Activated B cell treated with CpG ODN at 0.5 μM for 24 hours (primary cell): ENCODE measurements around the gene PPA1. TPM values are rescaled to one million over a fixed set of nuclear protein-coding genes. Genes with fewer than 3 reads are reported as not detected.
"Not testable (repeated sequence)": the region's sequence is repeated elsewhere in the genome, so short reads cannot be mapped to it uniquely, and the experiment has no call there.

Experiments
- ATAC-seq: fragments of 200-7000 bp; cut with Tn5 transposase; one replicate; pipeline ENCODE4 v1.10.0; 2021; ENCODE audit warnings: low read depth, mild to moderate bottlenecking, moderate library complexity
- CTCF ChIA-PET: fragments of 350-600 bp; sonication (Branson Sonifier 250); formaldehyde crosslinking; loops from one replicate; lab custom pipeline; 2021; ENCODE audit warnings: antibody characterized with exemption; lab: Charles Lee
- POLR2A ChIA-PET: fragments of 350-600 bp; sonication (Branson Sonifier 250); formaldehyde crosslinking; loops from one replicate; lab custom pipeline; 2021; ENCODE audit warnings: antibody characterized with exemption; lab: Charles Lee
- DNase-seq: peaks from one replicate; pipeline ENCODE4 v3.0.0; 2022
- H3K27ac Mint-ChIP-seq: one replicate; pipeline ENCODE4 v1.8.0; 2020; ENCODE audit warnings: mixed read lengths
- H3K27me3 Mint-ChIP-seq: one replicate; pipeline ENCODE4 v1.8.0; 2021; ENCODE audit warnings: mixed read lengths
- H3K36me3 Mint-ChIP-seq: one replicate; pipeline ENCODE4 v1.8.0; 2021; ENCODE audit warnings: low read depth, mixed read lengths
- H3K4me1 Mint-ChIP-seq: one replicate; pipeline ENCODE4 v1.8.0; 2021; ENCODE audit warnings: mixed read lengths
- H3K4me3 Mint-ChIP-seq: one replicate; pipeline ENCODE4 v1.8.0; 2020; ENCODE audit warnings: mild to moderate bottlenecking, mixed read lengths
- H3K9me3 Mint-ChIP-seq: one replicate; pipeline ENCODE4 v1.8.0; 2020; ENCODE audit warnings: mixed read lengths
- intact Hi-C: fragments of 100-400 bp; cut with micrococcal nuclease; formaldehyde crosslinking; loops from one replicate; pipeline ENCODE4 v1.15.1; 2024
- total RNA-seq: library from RNA; stranded (reverse); gene quantifications from 2 replicates; pipeline ENCODE4 v1.2.3, GENCODE V29; 2022
- TF ChIP-seq, protein P1 (sequence below): fragments of 200-600 bp; IDR thresholded peaks from one replicate; pipeline ENCODE4 v1.8.0; 2022; ENCODE audit warnings: antibody characterized with exemption, mild to moderate bottlenecking

The PPA1 gene
- total RNA-seq, 1 donor from 2014 or later, result 107 TPM

- POLR2A ChIA-PET, result no interaction called here
- Mint-ChIP-seq H3K9me3 (no peaks in the 10 kb centered on the region), H3K27ac (no peak overlapping the region), H3K4me1 (no peaks in the 10 kb centered on the region), H3K4me3 (no peak overlapping the region), H3K27me3 (peaks cover 11% of the 10 kb centered on the region), H3K36me3 (no peaks in the 10 kb centered on the region)
- ATAC-seq, result no peak
- intact Hi-C loops, result no loop called here
- DNase-seq, result no peak
- TF ChIP-seq, protein P1, sequence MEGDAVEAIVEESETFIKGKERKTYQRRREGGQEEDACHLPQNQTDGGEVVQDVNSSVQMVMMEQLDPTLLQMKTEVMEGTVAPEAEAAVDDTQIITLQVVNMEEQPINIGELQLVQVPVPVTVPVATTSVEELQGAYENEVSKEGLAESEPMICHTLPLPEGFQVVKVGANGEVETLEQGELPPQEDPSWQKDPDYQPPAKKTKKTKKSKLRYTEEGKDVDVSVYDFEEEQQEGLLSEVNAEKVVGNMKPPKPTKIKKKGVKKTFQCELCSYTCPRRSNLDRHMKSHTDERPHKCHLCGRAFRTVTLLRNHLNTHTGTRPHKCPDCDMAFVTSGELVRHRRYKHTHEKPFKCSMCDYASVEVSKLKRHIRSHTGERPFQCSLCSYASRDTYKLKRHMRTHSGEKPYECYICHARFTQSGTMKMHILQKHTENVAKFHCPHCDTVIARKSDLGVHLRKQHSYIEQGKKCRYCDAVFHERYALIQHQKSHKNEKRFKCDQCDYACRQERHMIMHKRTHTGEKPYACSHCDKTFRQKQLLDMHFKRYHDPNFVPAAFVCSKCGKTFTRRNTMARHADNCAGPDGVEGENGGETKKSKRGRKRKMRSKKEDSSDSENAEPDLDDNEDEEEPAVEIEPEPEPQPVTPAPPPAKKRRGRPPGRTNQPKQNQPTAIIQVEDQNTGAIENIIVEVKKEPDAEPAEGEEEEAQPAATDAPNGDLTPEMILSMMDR, result no peak
- CTCF ChIA-PET, result no interaction called here
Measured at GRCh38 chr10:70186571-70186970, 46.7 kb downstream of the PPA1 start.

DNA sequence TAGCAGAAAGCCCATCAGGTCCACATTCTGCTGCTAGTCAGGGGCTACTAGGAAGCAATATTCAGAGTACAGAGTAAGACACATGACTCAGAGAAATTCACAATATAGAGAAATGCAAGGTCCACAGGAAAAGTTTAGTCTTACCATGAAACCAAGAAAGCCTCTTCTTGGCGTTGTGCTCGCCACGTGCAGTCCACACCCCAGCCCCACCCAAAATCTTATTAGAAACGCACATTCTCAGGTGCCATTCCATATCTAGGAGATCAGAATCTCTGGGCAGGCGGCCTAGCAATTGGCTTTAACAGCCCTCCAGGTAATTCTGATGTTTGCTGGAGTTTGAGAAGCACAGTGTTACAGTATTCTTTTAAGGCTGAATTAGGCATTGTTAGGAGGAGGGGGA, 47.1 kb downstream of the PPA1 start:
- intact Hi-C loops, result no loop called here
- Mint-ChIP-seq H3K4me1 (no peaks in the 10 kb centered on the region), H3K9me3 (no peaks in the 10 kb centered on the region), H3K36me3 (no peaks in the 10 kb centered on the region), H3K27ac (no peak overlapping the region), H3K4me3 (no peak overlapping the region), H3K27me3 (peaks cover 13% of the 10 kb centered on the region)
- TF ChIP-seq, protein P1, result no peak
- no peak for ATAC-seq
- POLR2A ChIA-PET, result no interaction called here
- CTCF ChIA-PET, result no interaction called here
- no peak for DNase-seq

- peaks cover 24% of the 10 kb centered on the region for H3K27me3 Mint-ChIP-seq
- H3K4me1 Mint-ChIP-seq, result no peaks in the 10 kb centered on the region
- H3K4me3 Mint-ChIP-seq, result no peak overlapping the region
- DNase-seq, result no peak
- peaks cover 3% of the 10 kb centered on the region for H3K9me3 Mint-ChIP-seq
- H3K36me3 Mint-ChIP-seq, result no peaks in the 10 kb centered on the region
- ATAC-seq, result no peak
- TF ChIP-seq, protein P1, result no peak
- intact Hi-C loops, result no loop called here
- ChIA-PET POLR2A (no interaction called here), CTCF (no interaction called here)
- H3K27ac Mint-ChIP-seq, result no peak overlapping the region
Measured at GRCh38 chr10:70183304-70183703, 49.9 kb downstream of the PPA1 start.

GRCh38 chr10:70179209-70179608, 54.0 kb downstream of the PPA1 start:
- DNase-seq, POLR2A ChIA-PET, CTCF ChIA-PET: not testable (repeated sequence)

DNA sequence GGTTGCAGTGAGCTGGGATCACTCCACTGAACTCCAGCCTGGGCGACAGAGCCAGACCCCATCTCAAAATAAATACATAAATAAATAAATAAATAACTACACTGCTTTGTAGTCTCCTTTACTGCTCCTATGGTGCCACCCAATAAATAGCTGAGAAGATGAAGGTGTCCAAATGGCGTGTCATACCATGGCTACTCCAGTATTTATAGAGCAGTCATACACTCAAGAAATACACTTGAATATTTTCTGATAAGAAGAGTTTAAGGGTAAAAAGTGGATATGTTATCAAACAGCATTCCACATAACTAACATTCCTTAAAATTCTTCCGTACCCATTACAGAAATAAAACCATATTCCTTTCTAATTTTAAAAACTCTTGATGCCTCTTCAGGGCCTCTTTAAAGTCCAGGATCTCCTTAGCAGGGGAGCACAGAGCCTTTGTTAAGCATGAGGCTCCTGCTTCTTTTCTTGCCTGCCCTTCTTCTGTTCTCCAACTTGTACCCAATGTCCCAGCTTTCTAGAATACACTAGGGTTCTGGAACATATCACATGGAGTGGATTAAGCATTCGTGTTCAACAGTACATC, 55.0 kb downstream of the PPA1 start:
- TF ChIP-seq, protein P1, result no peak
- intact Hi-C loops, result no loop called here

More at GRCh38 chr10:70179209-70179608, 54.0 kb downstream of the PPA1 start:
- ATAC-seq, H3K4me3 Mint-ChIP-seq, H3K9me3 Mint-ChIP-seq, intact Hi-C loops, H3K4me1 Mint-ChIP-seq, H3K36me3 Mint-ChIP-seq, H3K27ac Mint-ChIP-seq: not testable (repeated sequence)
- peaks cover 18% of the 10 kb centered on the region for H3K27me3 Mint-ChIP-seq

GRCh38 chr10:70176441-70176840, 56.8 kb downstream of the PPA1 start:
- H3K9me3 Mint-ChIP-seq, result peaks cover 3% of the 10 kb centered on the region
- no peak overlapping the region for H3K4me3 Mint-ChIP-seq
- H3K36me3 Mint-ChIP-seq, result no peaks in the 10 kb centered on the region
- ChIA-PET POLR2A (no interaction called here), CTCF (no interaction called here)
- H3K27me3 Mint-ChIP-seq, result peaks cover 15% of the 10 kb centered on the region
- intact Hi-C loops, result no loop called here
- TF ChIP-seq, protein P1, result no peak
- ATAC-seq, result no peak
- H3K27ac Mint-ChIP-seq, result no peak overlapping the region
- peaks cover 5% of the 10 kb centered on the region for H3K4me1 Mint-ChIP-seq
- no peak for DNase-seq

More for the DNA sequence above, 55.0 kb downstream of the PPA1 start:
- Mint-ChIP-seq H3K4me3 (no peak overlapping the region), H3K9me3 (peaks cover 3% of the 10 kb centered on the region), H3K27ac (no peak overlapping the region), H3K36me3 (no peaks in the 10 kb centered on the region), H3K27me3 (peaks cover 15% of the 10 kb centered on the region), H3K4me1 (peaks cover 5% of the 10 kb centered on the region)
- ATAC-seq (no peak), DNase-seq (no peak)
- CTCF ChIA-PET, result no interaction called here
- POLR2A ChIA-PET, result no interaction called here
